Memory B cell (primary cell): ENCODE results near the gene PRKAG3.

ENCODE experiments used
- ATAC-seq: fragments of 150-1000 bp; cut with Tn5 transposase; 2 replicates; pipeline ENCODE4 v1.10.0; 2021; ENCODE audit warnings: low read depth, mild to moderate bottlenecking, moderate library complexity
- DNase-seq, 2 donors: peaks; one replicate each; pipeline ENCODE4 v3.0.0; 2022; ENCODE audit warnings: low spot score in 2 of 2
- H3K27ac Mint-ChIP-seq: one replicate; pipeline ENCODE4 v1.8.0; 2022; ENCODE audit warnings: mild to moderate bottlenecking, moderate library complexity, mixed read lengths
- H3K27me3 Mint-ChIP-seq: one replicate; pipeline ENCODE4 v1.8.0; 2022; ENCODE audit warnings: mixed read lengths
- H3K36me3 Mint-ChIP-seq: one replicate; pipeline ENCODE4 v1.8.0; 2022; ENCODE audit warnings: mild to moderate bottlenecking, mixed read lengths
- H3K4me1 Mint-ChIP-seq: one replicate; pipeline ENCODE4 v1.8.0; 2022; ENCODE audit warnings: mixed read lengths
- H3K4me3 Mint-ChIP-seq: one replicate; pipeline ENCODE4 v1.8.0; 2022; ENCODE audit warnings: mild to moderate bottlenecking, moderate library complexity, mixed read lengths
- H3K9me3 Mint-ChIP-seq: one replicate; pipeline ENCODE4 v1.8.0; 2022; ENCODE audit warnings: mixed read lengths

Gene PRKAG3

GRCh38 chr2:218831378-218831990, at the start of gene PRKAG3:
Gene PRKAG3, minus strand, starts transcription at chr2:218831803.
- H3K36me3 Mint-ChIP-seq = no peaks in the 10 kb centered on the region
- H3K4me1 Mint-ChIP-seq = peaks cover 9% of the 10 kb centered on the region
- H3K4me3 Mint-ChIP-seq = no peak within 1 kb of the TSS
- ATAC-seq (no peak), DNase-seq (no peak)
- peaks cover 26% of the 10 kb centered on the region for H3K27me3 Mint-ChIP-seq
- H3K9me3 Mint-ChIP-seq = no peaks in the 10 kb centered on the region
- no peak within 1 kb of the TSS for H3K27ac Mint-ChIP-seq

DNA sequence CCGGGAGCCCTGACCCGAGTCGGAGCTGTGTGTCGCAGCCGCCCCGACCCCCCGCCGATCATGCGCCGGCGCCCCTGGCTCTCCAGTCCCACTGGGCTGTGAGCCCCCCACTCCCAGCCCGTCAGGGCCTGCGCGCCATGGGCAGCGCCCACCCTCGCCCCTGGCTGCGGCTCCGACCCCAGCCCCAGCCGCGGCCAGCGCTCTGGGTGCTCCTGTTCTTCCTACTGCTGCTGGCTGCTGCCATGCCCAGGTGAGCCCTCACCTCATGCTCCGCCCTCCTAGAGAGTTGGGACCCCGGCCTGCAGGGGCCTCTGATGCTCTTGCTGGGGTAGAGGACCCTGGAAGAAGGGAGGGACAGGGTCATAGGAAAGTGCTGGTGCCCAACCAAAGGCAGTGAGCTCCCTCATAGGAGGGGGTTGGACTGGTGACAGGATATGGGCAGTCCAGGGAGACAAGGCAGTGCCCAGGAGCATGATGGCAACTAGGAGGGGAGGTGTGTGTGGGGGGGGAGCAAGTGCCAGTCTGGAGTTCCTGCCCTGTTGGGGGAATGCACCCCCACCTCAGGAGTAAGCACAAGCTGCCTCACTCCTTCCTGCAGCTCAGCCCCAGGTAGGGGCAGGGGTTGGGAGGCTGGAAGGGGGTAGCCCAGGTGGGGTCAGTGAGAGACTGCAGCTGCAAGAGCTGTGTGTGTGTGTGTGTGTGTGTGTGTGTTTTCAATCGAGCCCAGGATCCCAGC, 49.4 kb upstream of the PRKAG3 start:
- Mint-ChIP-seq H3K27me3 (peaks cover 1% of the 10 kb centered on the region), H3K4me1 (peaks cover 54% of the 10 kb centered on the region), H3K4me3 (peak overlapping the region; percentile 82), H3K9me3 (no peaks in the 10 kb centered on the region), H3K27ac (peak overlapping the region; percentile 97), H3K36me3 (no peaks in the 10 kb centered on the region)
- ATAC-seq = no peak
- no peak for DNase-seq

DNA sequence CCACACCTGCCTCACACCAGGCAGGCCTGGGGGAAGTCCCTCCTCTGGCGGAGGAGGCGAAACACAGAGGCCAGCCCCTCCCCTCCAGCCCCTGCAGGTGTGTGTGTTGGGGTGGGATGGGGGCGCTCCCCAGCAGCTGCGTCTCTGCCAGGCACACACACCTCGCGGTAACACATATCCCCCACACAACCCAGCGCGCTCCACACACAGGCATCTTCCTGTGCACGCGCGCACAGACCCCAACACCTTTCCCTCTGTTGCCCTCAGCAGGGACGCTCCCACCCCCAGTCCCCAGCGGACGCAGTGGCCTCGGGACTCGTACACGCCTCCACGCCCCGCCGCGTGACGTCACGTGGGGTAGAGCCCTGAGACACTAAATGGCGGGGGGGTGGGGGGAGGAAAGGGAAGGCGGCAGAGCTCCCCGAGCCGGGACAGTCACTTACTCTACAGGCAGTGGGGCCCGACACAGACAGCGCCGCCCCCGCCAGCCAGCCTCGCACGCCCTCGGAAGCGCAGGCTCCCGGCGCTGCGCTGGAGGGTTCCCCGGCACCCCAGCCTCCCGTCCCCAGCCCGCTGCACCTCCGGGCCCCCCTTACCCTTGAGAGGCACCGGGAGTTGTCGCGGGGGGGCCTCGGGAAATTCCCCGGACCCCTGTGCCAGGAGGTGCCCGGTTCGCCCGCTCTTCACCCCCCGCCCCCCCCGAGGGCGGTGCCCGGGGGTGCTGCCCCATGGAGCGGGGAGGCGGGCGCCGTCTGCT, 48.7 kb upstream of the PRKAG3 start, which contains the start of gene WNT10A:
WNT10A (plus strand) TSS at position 751 of the 757 bp plus-strand sequence. CDS start 144 bp downstream, outside the sequence.
- H3K4me3 Mint-ChIP-seq = peak within 1 kb of the TSS; percentile 93
- peak within 1 kb of the TSS; percentile 97 for H3K27ac Mint-ChIP-seq
- H3K36me3 Mint-ChIP-seq = no peaks in the 10 kb centered on the region
- H3K27me3 Mint-ChIP-seq = peaks cover 1% of the 10 kb centered on the region
- ATAC-seq (peak; percentile 80), DNase-seq (peak; percentile 84 to 88)
- no peaks in the 10 kb centered on the region for H3K9me3 Mint-ChIP-seq
- H3K4me1 Mint-ChIP-seq = peaks cover 49% of the 10 kb centered on the region

GRCh38 chr2:218879776-218880101, 48.1 kb upstream of the PRKAG3 start:
- DNase-seq = no peak
- no peak for ATAC-seq
- peaks cover 1% of the 10 kb centered on the region for H3K27me3 Mint-ChIP-seq
- H3K4me3 Mint-ChIP-seq = peak overlapping the region; percentile 93
- no peaks in the 10 kb centered on the region for H3K9me3 Mint-ChIP-seq
- peak overlapping the region; percentile 97 for H3K27ac Mint-ChIP-seq
- peaks cover 44% of the 10 kb centered on the region for H3K4me1 Mint-ChIP-seq
- H3K36me3 Mint-ChIP-seq = no peaks in the 10 kb centered on the region

GRCh38 chr2:218878926-218879761, 47.5 kb upstream of the PRKAG3 start:
- Mint-ChIP-seq H3K27me3 (peaks cover 1% of the 10 kb centered on the region), H3K36me3 (no peaks in the 10 kb centered on the region), H3K27ac (peak overlapping the region; percentile 97), H3K4me1 (peaks cover 38% of the 10 kb centered on the region), H3K9me3 (no peaks in the 10 kb centered on the region), H3K4me3 (peak overlapping the region; percentile 93)
- ATAC-seq = no peak
- DNase-seq = peak in 1 of 2 donors; percentile 22

DNA sequence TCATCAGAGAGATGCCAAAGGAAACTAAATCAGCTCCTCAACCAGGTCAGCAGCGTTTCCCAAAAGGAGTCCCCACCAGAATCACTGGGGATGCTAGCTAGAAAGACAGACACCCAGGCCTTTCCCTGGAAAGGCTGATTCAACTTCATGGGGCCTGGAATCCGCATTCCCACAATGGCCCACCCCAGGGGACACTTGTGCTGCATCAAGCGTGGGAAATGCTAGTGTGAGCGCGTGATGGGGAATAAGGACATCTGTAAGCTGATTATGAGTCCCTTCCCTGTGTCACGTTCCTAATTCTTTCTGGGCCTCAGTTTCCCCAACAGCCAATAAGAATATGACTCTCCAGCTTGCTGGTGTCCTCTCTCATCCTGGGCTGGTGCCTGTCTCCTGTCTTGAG, 46.9 kb upstream of the PRKAG3 start:
- no peak overlapping the region for H3K4me3 Mint-ChIP-seq
- H3K27ac Mint-ChIP-seq = no peak overlapping the region
- H3K27me3 Mint-ChIP-seq = peaks cover 1% of the 10 kb centered on the region

GRCh38 chr2:218877891-218878290, 46.3 kb upstream of the PRKAG3 start:
- no peaks in the 10 kb centered on the region for H3K9me3 Mint-ChIP-seq
- no peak overlapping the region for H3K4me3 Mint-ChIP-seq
- ATAC-seq (no peak), DNase-seq (no peak)
- H3K27ac Mint-ChIP-seq = no peak overlapping the region
- H3K27me3 Mint-ChIP-seq = peaks cover 6% of the 10 kb centered on the region
- H3K4me1 Mint-ChIP-seq = peaks cover 39% of the 10 kb centered on the region
- H3K36me3 Mint-ChIP-seq = no peaks in the 10 kb centered on the region

More for the DNA sequence above, 46.9 kb upstream of the PRKAG3 start:
- Mint-ChIP-seq H3K9me3 (no peaks in the 10 kb centered on the region), H3K36me3 (no peaks in the 10 kb centered on the region), H3K4me1 (peaks cover 38% of the 10 kb centered on the region)
- DNase-seq (no peak), ATAC-seq (no peak)

GRCh38 chr2:218877331-218877730, 45.7 kb upstream of the PRKAG3 start:
- H3K4me3 Mint-ChIP-seq = no peak overlapping the region
- no peaks in the 10 kb centered on the region for H3K36me3 Mint-ChIP-seq
- H3K27me3 Mint-ChIP-seq = peaks cover 8% of the 10 kb centered on the region
- ATAC-seq = no peak
- H3K4me1 Mint-ChIP-seq = peaks cover 39% of the 10 kb centered on the region
- no peaks in the 10 kb centered on the region for H3K9me3 Mint-ChIP-seq
- no peak for DNase-seq
- no peak overlapping the region for H3K27ac Mint-ChIP-seq

DNA sequence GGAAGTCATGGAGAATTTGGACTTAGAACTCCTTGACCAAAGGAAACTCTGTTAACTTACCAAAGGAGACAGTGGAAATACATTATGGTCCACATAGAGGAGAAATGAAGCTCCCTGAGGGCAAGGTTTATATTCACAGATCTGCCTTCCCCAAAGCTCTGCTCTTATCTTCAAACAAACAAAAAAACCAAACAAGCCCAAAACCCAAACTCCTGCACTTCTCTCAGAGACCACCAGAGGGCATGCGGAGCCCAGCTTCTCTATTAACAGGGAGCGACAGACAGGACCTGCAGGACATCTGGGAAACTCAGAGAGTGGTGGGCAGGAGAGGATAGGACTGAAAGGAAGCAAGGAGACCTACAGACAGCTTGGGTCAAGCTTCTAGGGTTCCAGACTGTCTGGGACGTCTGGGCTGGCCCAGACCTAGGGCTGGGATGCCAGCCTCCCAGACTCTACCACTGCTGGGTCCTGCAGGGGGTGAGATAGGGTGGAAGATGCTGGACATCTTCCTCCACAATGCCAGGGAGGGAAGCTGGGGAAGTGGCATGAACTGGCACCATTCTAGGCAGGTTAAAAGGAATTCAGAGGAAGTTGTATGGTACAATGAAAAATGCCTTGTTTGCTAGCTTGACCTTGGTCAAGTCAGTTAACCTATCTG, 45.1 kb upstream of the PRKAG3 start:
- peak; percentile 85 for DNase-seq

DNA sequence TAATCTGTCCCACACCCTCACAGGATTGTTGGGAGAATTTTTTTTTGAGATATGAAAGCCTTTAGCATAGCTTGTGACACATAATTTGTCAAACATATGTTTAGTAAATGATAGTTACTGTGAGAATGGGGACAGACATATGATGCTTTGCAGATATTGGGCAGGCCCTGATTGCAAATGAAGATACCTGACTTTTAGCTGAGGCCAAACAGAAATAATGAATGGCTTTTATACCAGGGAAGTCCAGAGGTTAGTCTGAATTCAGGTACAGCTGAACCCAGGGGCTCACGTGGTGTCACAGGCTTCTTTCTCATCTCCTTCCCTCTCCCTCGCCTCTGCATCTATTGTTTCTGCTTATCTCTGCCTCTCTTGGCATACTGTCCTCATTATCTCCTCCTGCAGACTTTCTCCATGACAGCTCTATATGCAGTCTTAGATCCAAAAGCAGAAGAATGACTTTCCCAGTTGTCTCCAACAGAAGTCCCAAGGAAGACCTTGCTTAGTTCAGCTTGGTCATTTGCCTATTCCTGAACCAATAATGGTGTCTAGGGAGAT, 44.2 kb upstream of the PRKAG3 start:
- Mint-ChIP-seq H3K4me3 (no peak overlapping the region), H3K4me1 (peaks cover 36% of the 10 kb centered on the region), H3K36me3 (peaks cover 1% of the 10 kb centered on the region), H3K9me3 (no peaks in the 10 kb centered on the region), H3K27ac (no peak overlapping the region), H3K27me3 (peaks cover 15% of the 10 kb centered on the region)
- ATAC-seq (no peak), DNase-seq (no peak)

More for the DNA sequence above, 45.1 kb upstream of the PRKAG3 start:
- Mint-ChIP-seq H3K4me3 (no peak overlapping the region), H3K9me3 (no peaks in the 10 kb centered on the region), H3K27me3 (peaks cover 13% of the 10 kb centered on the region), H3K36me3 (no peaks in the 10 kb centered on the region), H3K4me1 (peaks cover 41% of the 10 kb centered on the region), H3K27ac (peak overlapping the region; percentile 50)
- ATAC-seq = no peak

GRCh38 chr2:218873359-218874194, 42.0 kb upstream of the PRKAG3 start:
- ATAC-seq (peak; percentile 57), DNase-seq (peak in 1 of 2 donors; percentile 45)
- Mint-ChIP-seq H3K27ac (peak overlapping the region; percentile 7), H3K9me3 (no peaks in the 10 kb centered on the region), H3K27me3 (peaks cover 15% of the 10 kb centered on the region), H3K4me1 (peaks cover 33% of the 10 kb centered on the region), H3K4me3 (peak overlapping the region; percentile 66), H3K36me3 (peaks cover 1% of the 10 kb centered on the region)

DNA sequence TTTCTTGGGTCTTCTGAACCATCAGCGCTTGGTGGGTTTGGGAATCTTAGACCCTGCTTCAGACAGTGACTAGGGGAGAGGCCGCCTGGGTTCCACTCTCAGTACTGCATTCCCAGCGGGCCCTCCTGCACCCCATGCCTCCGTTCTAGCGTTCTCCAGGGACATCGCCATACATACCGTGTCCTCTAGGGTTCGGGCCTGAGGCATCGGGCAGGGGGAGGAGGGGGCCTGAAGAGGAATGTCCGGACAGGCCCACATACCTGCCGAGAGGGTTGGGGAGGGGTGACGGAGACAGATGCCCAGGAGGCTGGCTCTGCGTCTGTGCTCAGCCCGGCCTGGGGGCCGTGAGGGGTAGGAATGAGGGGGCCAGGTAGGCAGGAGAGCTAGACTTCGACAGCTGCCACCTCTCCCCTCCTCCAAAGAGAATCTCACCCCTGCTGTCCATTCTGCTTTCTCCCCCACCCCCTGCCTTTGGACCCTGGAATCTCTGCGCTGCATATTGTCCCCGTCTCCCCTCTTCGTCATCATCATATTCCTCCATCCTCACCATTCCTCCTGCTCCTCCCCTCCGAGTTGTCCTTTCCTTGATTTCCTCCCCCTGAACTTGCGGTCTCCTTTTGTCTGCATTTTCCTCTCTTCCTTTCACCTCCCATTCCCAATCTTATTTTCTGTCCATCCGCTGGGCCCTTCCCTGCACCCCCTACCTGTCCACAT, 41.2 kb upstream of the PRKAG3 start:
- ATAC-seq = no peak
- Mint-ChIP-seq H3K27ac (peak overlapping the region; percentile 7), H3K4me1 (peaks cover 33% of the 10 kb centered on the region), H3K4me3 (peak overlapping the region; percentile 66), H3K9me3 (no peaks in the 10 kb centered on the region), H3K36me3 (peaks cover 1% of the 10 kb centered on the region), H3K27me3 (peaks cover 15% of the 10 kb centered on the region)
- no peak for DNase-seq
